NOMO-1 (cell line): ENCODE data around the gene CCL4L2.
A peak's percentile ranks its signal among the peaks of the same experiment; 100 is the strongest.
"Not testable (repeated sequence)": the region's sequence is repeated elsewhere in the genome, so short reads cannot be mapped to it uniquely, and the experiment has no call there.

Experiments used
- DNase-seq, 2 experiments: peaks; one replicate each; lab custom pipeline; 2025; ENCODE audit not compliant: unreplicated experiment in 2 of 2; lab: John Stamatoyannopoulos, UW

The CCL4L2 gene

GRCh38 chr17:36194832-36195433, 15.9 kb upstream of the CCL4L2 start:
- not testable (repeated sequence) for DNase-seq

- peak in 1 of 2 experiments; percentile 19 for DNase-seq
These were observed 15.3 kb upstream of the CCL4L2 start for GRCh38 chr17:36195434-36196130.

- peak in 1 of 2 experiments; percentile 58 for DNase-seq
These were observed 14.8 kb upstream of the CCL4L2 start for GRCh38 chr17:36196131-36196486.

GRCh38 chr17:36197387-36197703, 13.5 kb upstream of the CCL4L2 start:
- peak in 1 of 2 experiments; percentile 47 for DNase-seq

GRCh38 chr17:36198831-36199465, 11.9 kb upstream of the CCL4L2 start:
- peak; percentile 40 to 75 for DNase-seq

- DNase-seq, result not testable (repeated sequence)
These were observed 9.8 kb upstream of the CCL4L2 start for GRCh38 chr17:36201102-36201501.

GRCh38 chr17:36201506-36201905, 9.4 kb upstream of the CCL4L2 start:
- peak; percentile 49 to 58 for DNase-seq

- peak in 1 of 2 experiments; percentile 56 for DNase-seq
These were observed 7.5 kb upstream of the CCL4L2 start for GRCh38 chr17:36203335-36203734.

- peak in 1 of 2 experiments; percentile 40 for DNase-seq
These were observed 6.0 kb upstream of the CCL4L2 start for GRCh38 chr17:36204724-36205500.

GRCh38 chr17:36205637-36206485, 5.0 kb upstream of the CCL4L2 start:
- no peak for DNase-seq

GRCh38 chr17:36206486-36206821, 4.4 kb upstream of the CCL4L2 start:
- DNase-seq, result not testable (repeated sequence)

- not testable (repeated sequence) for DNase-seq
These were observed 3.5 kb upstream of the CCL4L2 start for GRCh38 chr17:36207383-36207782.

GRCh38 chr17:36209575-36209974, 1.3 kb upstream of the CCL4L2 start:
- DNase-seq, result no peak

GRCh38 chr17:36211484-36212271, 815 bp downstream of the CCL4L2 start:
- DNase-seq, result not testable (repeated sequence)

- no peak for DNase-seq
These were observed 1.4 kb downstream of the CCL4L2 start for GRCh38 chr17:36212272-36212605.

GRCh38 chr17:36212966-36213365, 2.1 kb downstream of the CCL4L2 start:
- DNase-seq, result peak; percentile 79 to 98

- DNase-seq, result no peak
These were observed 2.8 kb downstream of the CCL4L2 start for GRCh38 chr17:36213695-36214094.

GRCh38 chr17:36214918-36215317, 4.1 kb downstream of the CCL4L2 start:
- DNase-seq, result no peak

GRCh38 chr17:36215406-36216308, 4.8 kb downstream of the CCL4L2 start:
- peak in 1 of 2 experiments; percentile 28 for DNase-seq
